T47D (cell line): ENCODE data around the gene TBL1X.
"Not testable (repeated sequence)": the region's sequence is repeated elsewhere in the genome, so short reads cannot be mapped to it uniquely, and the experiment has no call there.

Experiments used
- DNase-seq, 2 experiments: peaks; one replicate each; pipeline versions ENCODE4 v3.0.0 to v3.0.0-alpha.2; 2011 to 2012; ENCODE audit warnings: low read depth in 1 of 2, low spot score in 1 of 2
- JUND ChIP-seq: IDR thresholded peaks from 2 replicates; pipeline ENCODE4 v1.6.1; 2012; ENCODE audit warnings: low read depth
- in situ Hi-C: cut with HindIII; loops from 2 replicates; pipeline ENCODE4 v1.10.0; 2016; ENCODE audit warnings: low sequenced_read_pairs, low pct_unique_long_range_greater_than_20kb

TBL1X gene

GRCh38 chrX:9749146-9749692 lies 284.4 kb downstream of the TBL1X start:
- DNase-seq: no peak
- no peak for TF ChIP-seq JUND
- in situ Hi-C loops: no loop called here

- no peak for DNase-seq
- in situ Hi-C loops: no loop called here
- no peak for TF ChIP-seq JUND
Measured at GRCh38 chrX:9757366-9757765, 292.5 kb downstream of the TBL1X start.

- in situ Hi-C loops: no loop called here
- no peak for DNase-seq
- no peak for TF ChIP-seq JUND
Measured at GRCh38 chrX:9758021-9758638, 293.3 kb downstream of the TBL1X start.

GRCh38 chrX:9759337-9759736 lies 294.5 kb downstream of the TBL1X start:
- no peak for TF ChIP-seq JUND
- in situ Hi-C loops: no loop called here
- DNase-seq: no peak

DNA sequence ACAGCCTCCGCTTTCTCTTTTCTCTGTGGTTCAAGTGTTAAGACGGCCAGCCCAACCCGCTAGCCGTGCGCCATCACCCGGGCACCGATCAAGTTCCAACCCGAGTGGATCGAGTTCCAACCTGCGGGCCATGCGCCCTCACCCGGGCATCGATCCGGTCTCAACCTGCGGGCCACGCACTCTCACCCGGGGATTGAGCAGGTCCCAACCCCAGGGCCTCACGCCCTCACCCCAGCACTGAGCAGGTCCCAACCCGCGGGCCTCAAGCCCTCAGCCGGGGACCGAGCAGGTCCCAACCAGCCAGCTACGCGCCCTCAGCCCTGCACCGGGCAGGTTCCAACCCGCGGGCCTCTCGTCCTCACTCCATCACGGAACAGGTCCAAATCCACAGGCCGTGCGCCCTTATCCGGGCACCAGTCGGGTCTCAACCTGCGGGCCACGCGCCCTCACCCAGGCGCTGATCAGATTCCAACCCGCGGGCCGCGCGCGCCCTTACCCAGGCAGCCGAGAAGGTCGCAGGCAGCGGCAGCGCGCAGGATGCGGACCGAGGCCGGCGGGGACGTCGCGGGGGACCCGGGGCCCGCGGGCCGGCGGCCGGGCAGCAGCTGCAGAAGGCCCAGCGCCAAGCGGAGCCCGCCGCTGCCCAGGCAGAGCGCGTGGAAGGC lies 300.3 kb downstream of the TBL1X start:
- in situ Hi-C loops: no loop called here
- no peak for TF ChIP-seq JUND
- no peak for DNase-seq

DNA sequence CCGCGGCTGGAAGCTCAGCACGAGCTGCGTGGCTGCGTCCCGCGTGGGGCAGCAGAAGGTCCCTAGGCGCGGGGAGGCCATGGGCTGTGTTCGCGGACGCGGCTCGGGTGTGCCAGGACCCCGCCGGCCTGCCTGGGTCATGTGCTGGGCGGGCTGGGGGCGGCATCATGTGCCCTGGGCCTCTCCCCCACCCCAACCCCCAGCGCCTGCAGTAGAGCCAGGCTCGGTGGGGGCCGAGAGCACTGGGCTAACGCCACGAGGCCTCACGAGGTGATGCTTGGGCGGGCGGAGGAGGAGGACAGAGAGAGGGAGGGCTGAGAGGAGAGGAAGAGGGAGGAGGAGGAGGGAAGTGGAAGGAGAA lies 300.9 kb downstream of the TBL1X start, which contains the start of gene GPR143:
Gene GPR143, minus strand, starts transcription at position 111 of the 361 bp plus-strand sequence. Its CDS starts 30 bp downstream, at position 81.
- DNase-seq: no peak
- no peak for TF ChIP-seq JUND
- in situ Hi-C loops: no loop called here

- in situ Hi-C loops: no loop called here
- no peak for DNase-seq
- TF ChIP-seq JUND: no peak
Measured at GRCh38 chrX:9767375-9767774, 302.5 kb downstream of the TBL1X start.

GRCh38 chrX:9768321-9768839 lies 303.5 kb downstream of the TBL1X start:
- in situ Hi-C loops, DNase-seq: not testable (repeated sequence)

DNA sequence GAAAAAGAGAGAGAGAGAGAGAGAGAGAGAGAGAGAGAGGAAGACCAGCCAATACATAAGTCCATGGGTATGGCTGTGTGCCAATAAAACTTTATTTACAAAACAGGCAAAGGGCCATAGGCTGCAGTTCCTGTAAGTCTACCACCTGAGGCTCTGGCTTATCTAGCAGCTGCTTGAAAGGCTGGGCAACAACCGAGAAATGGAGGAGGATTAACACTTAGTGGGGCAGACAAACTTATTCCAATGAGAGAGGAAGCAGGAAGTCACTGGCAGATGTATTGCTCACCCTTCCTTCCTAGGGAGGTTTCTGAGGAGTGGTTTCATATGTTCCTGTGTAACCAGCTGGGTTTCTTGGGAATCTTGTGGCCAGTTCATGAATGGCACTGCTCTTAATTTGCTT lies 305.5 kb downstream of the TBL1X start:
- no peak for TF ChIP-seq JUND
- peak in 1 of 2 experiments; percentile 29 for DNase-seq
- in situ Hi-C loops: no loop called here

DNA sequence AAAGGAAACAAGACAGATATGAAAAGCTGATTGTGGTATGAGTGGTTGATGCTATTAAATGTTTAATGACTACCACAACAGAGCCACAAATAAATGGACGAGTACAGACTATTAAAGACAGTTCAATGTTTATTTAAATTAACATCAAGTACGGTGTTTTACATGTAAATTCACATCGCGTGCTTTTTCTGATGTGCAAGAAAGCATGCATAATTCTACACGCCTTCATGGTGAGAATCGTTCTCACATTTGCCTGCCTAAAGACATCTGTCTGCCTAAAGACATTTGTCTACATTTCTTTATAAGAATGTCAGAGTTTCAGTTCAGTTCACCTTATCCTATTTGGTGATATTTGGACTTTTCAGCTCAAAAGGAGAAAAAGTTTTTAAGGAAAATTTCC lies 308.1 kb downstream of the TBL1X start:
- DNase-seq: no peak
- in situ Hi-C loops: no loop called here
- no peak for TF ChIP-seq JUND

DNA sequence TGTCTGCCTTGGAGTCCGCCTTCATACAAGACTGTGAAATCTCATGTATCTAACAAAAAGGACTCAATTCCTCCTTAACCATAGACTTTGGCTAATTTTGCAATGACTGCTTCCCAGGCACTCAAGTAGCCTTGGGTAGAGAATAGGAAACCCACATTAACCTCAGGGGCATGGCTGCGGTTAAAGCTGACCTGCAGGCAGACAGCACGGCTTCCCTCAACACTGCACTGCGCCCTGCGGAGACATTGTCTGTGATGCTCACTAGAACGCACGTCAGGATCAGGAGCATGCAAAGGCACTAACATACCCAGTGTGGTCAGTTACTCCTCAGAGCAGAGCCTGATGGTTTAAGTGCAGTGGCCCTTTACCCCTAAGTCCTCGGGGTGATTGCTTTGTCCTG lies 311.1 kb downstream of the TBL1X start:
- no peak for TF ChIP-seq JUND
- in situ Hi-C loops: no loop called here
- no peak for DNase-seq

DNA sequence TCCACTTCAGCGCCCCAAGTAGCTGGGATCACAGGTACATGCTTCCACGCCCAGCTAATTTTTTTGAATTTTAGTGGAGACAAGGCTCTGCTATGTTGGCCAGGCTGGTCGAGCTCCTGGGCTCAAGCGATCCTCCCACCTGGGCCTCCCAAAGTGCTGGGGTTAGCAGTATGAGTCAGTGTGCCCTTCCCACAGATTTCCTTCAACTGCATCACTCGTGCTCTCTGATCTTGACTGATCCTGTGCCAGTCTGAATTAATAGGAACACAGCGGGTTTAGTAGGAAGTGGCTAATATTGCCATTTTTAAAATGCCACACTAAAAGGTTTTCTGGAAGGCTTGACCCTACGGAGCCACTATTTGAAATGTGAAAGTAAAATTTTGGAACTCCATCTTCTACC lies 317.1 kb downstream of the TBL1X start:
- DNase-seq: no peak
- in situ Hi-C loops: no loop called here
- no peak for TF ChIP-seq JUND

- no peak for DNase-seq
- TF ChIP-seq JUND: no peak
- in situ Hi-C loops: no loop called here
Measured at GRCh38 chrX:9784332-9784731, 319.5 kb downstream of the TBL1X start.
